ENCODE measurements around the gene LCT.
"Not testable (repeated sequence)": the region's sequence is repeated elsewhere in the genome, so short reads cannot be mapped to it uniquely, and the experiment has no call there.

Gene LCT

GRCh38 chr2:135796606-135797005 is 40.4 kb downstream of the LCT start:
- DNase-seq: no peak

GRCh38 chr2:135795641-135796040 is 41.3 kb downstream of the LCT start:
- DNase-seq: not testable (repeated sequence)

- no peak for DNase-seq
Observed at GRCh38 chr2:135792401-135793150, 44.4 kb downstream of the LCT start.

- DNase-seq: peak; percentile 57
Observed at GRCh38 chr2:135791418-135792190, 45.4 kb downstream of the LCT start.

GRCh38 chr2:135790423-135790822 is 46.6 kb downstream of the LCT start:
- no peak for DNase-seq

- peak; percentile 95 for DNase-seq
Observed at GRCh38 chr2:135786823-135787222, 50.2 kb downstream of the LCT start.

GRCh38 chr2:135785032-135785431 is 52.0 kb downstream of the LCT start:
- DNase-seq: no peak

- no peak for DNase-seq
Observed at GRCh38 chr2:135783439-135783838, 53.5 kb downstream of the LCT start.

GRCh38 chr2:135782231-135782630 is 54.8 kb downstream of the LCT start:
- DNase-seq: no peak

GRCh38 chr2:135776367-135776766 is 60.6 kb downstream of the LCT start:
- no peak for DNase-seq

- DNase-seq: no peak
Observed at GRCh38 chr2:135775420-135775819, 61.6 kb downstream of the LCT start.

GRCh38 chr2:135773917-135774316 is 63.1 kb downstream of the LCT start:
- DNase-seq: peak; percentile 36

- no peak for DNase-seq
Observed at GRCh38 chr2:135773319-135773718, 63.7 kb downstream of the LCT start.

- DNase-seq: no peak
Observed at GRCh38 chr2:135768863-135769262, 68.1 kb downstream of the LCT start.

GRCh38 chr2:135762530-135762929 is 74.5 kb downstream of the LCT start:
- no peak for DNase-seq

- DNase-seq: no peak
Observed at GRCh38 chr2:135762022-135762421, 75.0 kb downstream of the LCT start.

GRCh38 chr2:135756692-135757091 is 80.3 kb downstream of the LCT start:
- DNase-seq: no peak

GRCh38 chr2:135755573-135755972 is 81.4 kb downstream of the LCT start:
- no peak for DNase-seq

- peak; percentile 84 for DNase-seq
Observed at GRCh38 chr2:135745545-135745944, 91.4 kb downstream of the LCT start.

- DNase-seq: peak; percentile 56
Observed at GRCh38 chr2:135744760-135745314, 92.1 kb downstream of the LCT start.

- DNase-seq: peak; percentile 13
Observed at GRCh38 chr2:135743860-135744259, 93.1 kb downstream of the LCT start.

GRCh38 chr2:135742325-135742757 is 94.6 kb downstream of the LCT start:
- DNase-seq: peak; percentile 55

- peak; percentile 99 for DNase-seq
Observed at GRCh38 chr2:135741395-135742324, 95.3 kb downstream of the LCT start, which contains the start of gene UBXN4. TSS of gene UBXN4 (plus strand) at chr2:135741855. CDS start at chr2:135741930, 75 bp downstream.

Data from EL (cell line).